Skeletal muscle tissue (tissue), 4 donors: ENCODE measurements around the gene CLEC20A. TPM values are rescaled to one million over a fixed set of nuclear protein-coding genes. Genes with fewer than 3 reads are reported as not detected.
A peak's percentile ranks its signal among the peaks of the same experiment; 100 is the strongest.

Source experiments
- H3K27ac ChIP-seq: one replicate; pipeline ENCODE4 v1.7.0; 2013; ENCODE audit warnings: mild to moderate bottlenecking, low read depth, low read length, inconsistent platforms
- H3K27me3 ChIP-seq, 3 donors: one replicate each; pipeline ENCODE4 v1.7.0; 2013; ENCODE audit warnings: low read length in 3 of 3; ENCODE audit not compliant: control insufficient read depth in 3 of 3, insufficient read depth in 3 of 3
- H3K36me3 ChIP-seq, 3 donors: one replicate each; pipeline ENCODE4 v1.7.0; 2013; ENCODE audit warnings: low read length in 3 of 3; ENCODE audit not compliant: control insufficient read depth in 3 of 3, insufficient read depth in 3 of 3
- H3K4me1 ChIP-seq, 3 donors: one replicate each; pipeline ENCODE4 v1.7.0; 2013; ENCODE audit warnings: low read length in 3 of 3, mild to moderate bottlenecking in 3 of 3; ENCODE audit not compliant: control insufficient read depth in 3 of 3, insufficient read depth in 3 of 3
- H3K4me3 ChIP-seq, 3 donors: one replicate each; pipeline ENCODE4 v1.7.0; 2013; ENCODE audit warnings: low read length in 3 of 3
- H3K9ac ChIP-seq, 3 donors: one replicate each; pipeline ENCODE4 v1.7.0; 2013; ENCODE audit warnings: low read length in 3 of 3, mild to moderate bottlenecking in 3 of 3, moderate library complexity in 2 of 3, low read depth in 1 of 3
- H3K9me3 ChIP-seq, 3 donors: one replicate each; pipeline ENCODE4 v1.7.0; 2013; ENCODE audit warnings: low read length in 3 of 3; ENCODE audit not compliant: control insufficient read depth in 3 of 3
- total RNA-seq: library from RNA; depleted of rRNA; stranded (reverse); fragments of >200 nt; gene quantifications from one replicate; pipeline ENCODE4 v1.2.3, GENCODE V29; 2014
- donor health status: Osteomylitis.

Gene CLEC20A
- not detected for total RNA-seq

- Histone ChIP-seq H3K36me3 (no peaks in the 10 kb centered on the region), H3K27ac (no peak within 1 kb of the TSS), H3K4me1 (peaks cover 0 to 4% (median under 1%) of the 10 kb centered on the region in 3 donors), H3K9ac (no peak within 1 kb of the TSS), H3K4me3 (no peak within 1 kb of the TSS), H3K9me3 (no peaks in the 10 kb centered on the region), H3K27me3 (no peaks in the 10 kb centered on the region)
Observed at GRCh38 chr1:178496410-178497135, at the start of gene CLEC20A. Gene CLEC20A (minus strand): TSS chr1:178496964. CDS start chr1:178496939, 25 bp downstream.

GRCh38 chr1:178544531-178544930 lies 47.8 kb upstream of the CLEC20A start:
- Histone ChIP-seq H3K4me1 (peaks cover 6 to 13% (median 13%) of the 10 kb centered on the region in 3 donors), H3K4me3 (no peak overlapping the region), H3K36me3 (peaks cover 0 to 2% (median 0%) of the 10 kb centered on the region in 3 donors), H3K9ac (no peak overlapping the region), H3K27ac (no peak overlapping the region), H3K9me3 (no peaks in the 10 kb centered on the region), H3K27me3 (no peaks in the 10 kb centered on the region)

- peak overlapping the region; percentile 6 to 90 (median 43) for H3K9ac ChIP-seq
- H3K27ac ChIP-seq: no peak overlapping the region
- no peaks in the 10 kb centered on the region for H3K9me3 ChIP-seq
- H3K36me3 ChIP-seq: peaks cover 0 to 2% (median 0%) of the 10 kb centered on the region in 3 donors
- peak overlapping the region; percentile 79 to 94 (median 92) for H3K4me3 ChIP-seq
- H3K27me3 ChIP-seq: no peaks in the 10 kb centered on the region
- peaks cover 19 to 26% (median 26%) of the 10 kb centered on the region in 3 donors for H3K4me1 ChIP-seq
Observed at GRCh38 chr1:178543290-178543607, 46.5 kb upstream of the CLEC20A start.

GRCh38 chr1:178542554-178543289 lies 46.0 kb upstream of the CLEC20A start:
- no peak overlapping the region for H3K27ac ChIP-seq
- peak overlapping the region; percentile 79 to 94 (median 92) for H3K4me3 ChIP-seq
- H3K27me3 ChIP-seq: no peaks in the 10 kb centered on the region
- peaks cover 23 to 31% (median 31%) of the 10 kb centered on the region in 3 donors for H3K4me1 ChIP-seq
- no peaks in the 10 kb centered on the region for H3K9me3 ChIP-seq
- peak overlapping the region; percentile 70 to 90 (median 73) for H3K9ac ChIP-seq
- peaks cover 0 to 2% (median 0%) of the 10 kb centered on the region in 3 donors for H3K36me3 ChIP-seq

- Histone ChIP-seq H3K27ac (no peak overlapping the region), H3K36me3 (peaks cover 0 to under 1% (median 0%) of the 10 kb centered on the region in 3 donors), H3K4me1 (peaks cover 31 to 39% (median 39%) of the 10 kb centered on the region in 3 donors), H3K27me3 (no peaks in the 10 kb centered on the region), H3K4me3 (peak overlapping the region; percentile 79 to 94 (median 92)), H3K9ac (peak overlapping the region; percentile 70 to 90 (median 73)), H3K9me3 (no peaks in the 10 kb centered on the region)
Observed at GRCh38 chr1:178541829-178542553, 45.2 kb upstream of the CLEC20A start.

- no peak overlapping the region for H3K27ac ChIP-seq
- H3K36me3 ChIP-seq: no peaks in the 10 kb centered on the region
- H3K9ac ChIP-seq: no peak overlapping the region
- no peaks in the 10 kb centered on the region for H3K9me3 ChIP-seq
- no peaks in the 10 kb centered on the region for H3K27me3 ChIP-seq
- H3K4me1 ChIP-seq: peaks cover 37 to 45% (median 44%) of the 10 kb centered on the region in 3 donors
- peak overlapping the region in 1 of 3 donors; percentile 79 for H3K4me3 ChIP-seq
Observed at GRCh38 chr1:178541379-178541778, 44.6 kb upstream of the CLEC20A start.

GRCh38 chr1:178540646-178541045 lies 43.9 kb upstream of the CLEC20A start:
- no peaks in the 10 kb centered on the region for H3K36me3 ChIP-seq
- no peak overlapping the region for H3K9ac ChIP-seq
- no peaks in the 10 kb centered on the region for H3K9me3 ChIP-seq
- no peaks in the 10 kb centered on the region for H3K27me3 ChIP-seq
- peaks cover 41 to 48% (median 47%) of the 10 kb centered on the region in 3 donors for H3K4me1 ChIP-seq
- H3K27ac ChIP-seq: no peak overlapping the region
- H3K4me3 ChIP-seq: no peak overlapping the region

- Histone ChIP-seq H3K9ac (no peak overlapping the region), H3K4me3 (no peak overlapping the region), H3K36me3 (no peaks in the 10 kb centered on the region), H3K4me1 (peaks cover 41 to 48% (median 47%) of the 10 kb centered on the region in 3 donors), H3K27me3 (no peaks in the 10 kb centered on the region), H3K9me3 (no peaks in the 10 kb centered on the region), H3K27ac (no peak overlapping the region)
Observed at GRCh38 chr1:178540204-178540603, 43.4 kb upstream of the CLEC20A start.

- Histone ChIP-seq H3K4me1 (peaks cover 41 to 48% (median 47%) of the 10 kb centered on the region in 3 donors), H3K9ac (no peak overlapping the region)
Observed at GRCh38 chr1:178539291-178539690, 42.5 kb upstream of the CLEC20A start.

More at GRCh38 chr1:178539291-178539690, 42.5 kb upstream of the CLEC20A start:
- H3K27me3 ChIP-seq: no peaks in the 10 kb centered on the region
- no peaks in the 10 kb centered on the region for H3K36me3 ChIP-seq
- H3K9me3 ChIP-seq: no peaks in the 10 kb centered on the region
- H3K4me3 ChIP-seq: peak overlapping the region in 2 of 3 donors; percentile 34 to 51
- peak overlapping the region; percentile 77 for H3K27ac ChIP-seq
